ENCODE measurements around the gene SEZ6L2.

SEZ6L2 gene

DNA sequence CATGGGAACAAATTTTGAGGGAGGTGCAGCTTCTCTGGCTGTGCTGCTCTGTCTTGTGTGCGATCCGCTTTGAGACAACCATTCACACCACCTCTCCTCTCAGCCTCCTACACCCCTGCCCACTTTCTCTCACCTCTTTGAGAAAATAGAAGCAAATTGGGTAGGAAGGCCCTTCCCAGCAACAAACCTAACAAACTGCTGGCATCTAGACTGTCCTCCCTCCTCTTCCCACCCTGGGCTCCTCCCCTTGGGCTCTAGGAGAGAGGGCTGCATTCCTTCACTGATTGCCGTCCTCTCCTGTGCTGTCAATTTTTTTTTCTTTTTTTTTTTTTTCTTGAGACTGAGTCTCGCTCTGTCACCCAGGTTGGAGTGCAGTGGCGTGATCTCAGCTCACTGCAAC lies 49.8 kb downstream of the SEZ6L2 start:
- no peaks in the 10 kb centered on the region for H3K4me1 ChIP-seq (ENCODE audit: insufficient read depth, poor library complexity, severe bottlenecking)
- no peak overlapping the region for H3K4me3 ChIP-seq (ENCODE audit: severe bottlenecking)
- DNase-seq (ENCODE audit: low spot score) (no peak), ATAC-seq (ENCODE audit: low read depth) (no peak)
- no peak overlapping the region for H3K27ac ChIP-seq (ENCODE audit: poor library complexity, severe bottlenecking)
- no peaks in the 10 kb centered on the region for H3K9me3 ChIP-seq (ENCODE audit: severe bottlenecking)
- no peaks in the 10 kb centered on the region for H3K27me3 ChIP-seq (ENCODE audit: insufficient read depth, poor library complexity, severe bottlenecking)
- TF ChIP-seq, protein P1, sequence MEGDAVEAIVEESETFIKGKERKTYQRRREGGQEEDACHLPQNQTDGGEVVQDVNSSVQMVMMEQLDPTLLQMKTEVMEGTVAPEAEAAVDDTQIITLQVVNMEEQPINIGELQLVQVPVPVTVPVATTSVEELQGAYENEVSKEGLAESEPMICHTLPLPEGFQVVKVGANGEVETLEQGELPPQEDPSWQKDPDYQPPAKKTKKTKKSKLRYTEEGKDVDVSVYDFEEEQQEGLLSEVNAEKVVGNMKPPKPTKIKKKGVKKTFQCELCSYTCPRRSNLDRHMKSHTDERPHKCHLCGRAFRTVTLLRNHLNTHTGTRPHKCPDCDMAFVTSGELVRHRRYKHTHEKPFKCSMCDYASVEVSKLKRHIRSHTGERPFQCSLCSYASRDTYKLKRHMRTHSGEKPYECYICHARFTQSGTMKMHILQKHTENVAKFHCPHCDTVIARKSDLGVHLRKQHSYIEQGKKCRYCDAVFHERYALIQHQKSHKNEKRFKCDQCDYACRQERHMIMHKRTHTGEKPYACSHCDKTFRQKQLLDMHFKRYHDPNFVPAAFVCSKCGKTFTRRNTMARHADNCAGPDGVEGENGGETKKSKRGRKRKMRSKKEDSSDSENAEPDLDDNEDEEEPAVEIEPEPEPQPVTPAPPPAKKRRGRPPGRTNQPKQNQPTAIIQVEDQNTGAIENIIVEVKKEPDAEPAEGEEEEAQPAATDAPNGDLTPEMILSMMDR (IDR thresholded peaks at IDR 0.05; ENCODE audit: poor library complexity, severe bottlenecking), result no peak
- H3K36me3 ChIP-seq (ENCODE audit: low read depth), result peaks cover 23% of the 10 kb centered on the region

DNA sequence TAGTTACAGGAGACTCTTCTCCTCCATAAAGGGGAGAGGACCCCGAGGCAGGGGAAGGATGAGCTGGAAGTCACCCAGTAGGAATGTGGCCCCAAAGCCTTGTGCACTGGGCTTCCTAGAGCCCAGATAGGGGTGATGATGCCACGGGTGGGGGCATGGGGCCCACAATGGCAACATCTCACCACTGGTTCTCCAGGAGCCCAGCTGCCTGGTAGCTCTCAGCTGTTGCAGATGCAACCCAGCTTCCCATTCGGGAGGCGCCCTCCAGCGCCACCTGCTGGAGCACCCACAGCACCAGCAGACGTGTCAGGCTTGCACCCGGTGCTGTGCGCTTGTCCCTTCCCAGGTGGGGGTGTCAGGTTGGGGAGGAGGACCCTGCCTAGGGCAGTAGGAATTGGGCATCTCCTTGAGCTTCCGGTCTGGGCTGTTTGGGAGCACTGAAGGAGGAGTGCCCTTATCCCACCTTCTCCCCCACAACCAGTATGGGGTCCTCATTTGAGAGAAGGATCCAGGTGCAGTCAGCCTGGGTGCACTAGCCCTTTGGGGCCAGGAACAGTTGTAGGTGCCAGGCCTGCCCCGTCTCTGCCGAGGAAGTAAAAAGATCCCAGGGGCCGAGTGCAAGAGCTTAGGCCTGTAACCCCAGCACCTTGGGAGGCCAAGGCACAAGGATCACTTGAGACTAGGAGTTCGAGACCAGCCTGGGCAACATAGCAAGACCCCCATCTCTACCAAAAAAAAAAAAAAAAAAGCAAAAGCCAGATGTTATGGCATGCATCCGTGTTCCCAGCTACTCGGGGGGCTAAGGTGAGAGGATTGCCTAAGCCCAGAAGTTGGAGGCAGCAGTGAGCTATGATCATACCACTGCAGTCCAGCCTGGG lies 50.7 kb downstream of the SEZ6L2 start:
- DNase-seq (ENCODE audit: low spot score) (no peak), ATAC-seq (ENCODE audit: low read depth) (peak; percentile 61)
- peaks cover 23% of the 10 kb centered on the region for H3K36me3 ChIP-seq (ENCODE audit: low read depth)
- no peaks in the 10 kb centered on the region for H3K27me3 ChIP-seq (ENCODE audit: insufficient read depth, poor library complexity, severe bottlenecking)
- H3K9me3 ChIP-seq (ENCODE audit: severe bottlenecking), result no peaks in the 10 kb centered on the region
- TF ChIP-seq, protein P1 (IDR thresholded peaks at IDR 0.05; ENCODE audit: poor library complexity, severe bottlenecking), result peak; percentile 72
- H3K4me3 ChIP-seq (ENCODE audit: severe bottlenecking), result no peak overlapping the region
- H3K4me1 ChIP-seq (ENCODE audit: insufficient read depth, poor library complexity, severe bottlenecking), result no peaks in the 10 kb centered on the region
- H3K27ac ChIP-seq (ENCODE audit: poor library complexity, severe bottlenecking), result no peak overlapping the region

GRCh38 chr16:29845656-29846055 lies 53.7 kb downstream of the SEZ6L2 start:
- Histone ChIP-seq H3K9me3 (ENCODE audit: severe bottlenecking) (no peaks in the 10 kb centered on the region), H3K4me3 (ENCODE audit: severe bottlenecking) (no peak overlapping the region), H3K36me3 (ENCODE audit: low read depth) (peaks cover 24% of the 10 kb centered on the region), H3K4me1 (ENCODE audit: insufficient read depth, poor library complexity, severe bottlenecking) (no peaks in the 10 kb centered on the region), H3K27me3 (ENCODE audit: insufficient read depth, poor library complexity, severe bottlenecking) (no peaks in the 10 kb centered on the region), H3K27ac (ENCODE audit: poor library complexity, severe bottlenecking) (no peak overlapping the region)
- DNase-seq (ENCODE audit: low spot score), result no peak
- no peak for ATAC-seq (ENCODE audit: low read depth)
- TF ChIP-seq, protein P1 (IDR thresholded peaks at IDR 0.05; ENCODE audit: poor library complexity, severe bottlenecking), result no peak

DNA sequence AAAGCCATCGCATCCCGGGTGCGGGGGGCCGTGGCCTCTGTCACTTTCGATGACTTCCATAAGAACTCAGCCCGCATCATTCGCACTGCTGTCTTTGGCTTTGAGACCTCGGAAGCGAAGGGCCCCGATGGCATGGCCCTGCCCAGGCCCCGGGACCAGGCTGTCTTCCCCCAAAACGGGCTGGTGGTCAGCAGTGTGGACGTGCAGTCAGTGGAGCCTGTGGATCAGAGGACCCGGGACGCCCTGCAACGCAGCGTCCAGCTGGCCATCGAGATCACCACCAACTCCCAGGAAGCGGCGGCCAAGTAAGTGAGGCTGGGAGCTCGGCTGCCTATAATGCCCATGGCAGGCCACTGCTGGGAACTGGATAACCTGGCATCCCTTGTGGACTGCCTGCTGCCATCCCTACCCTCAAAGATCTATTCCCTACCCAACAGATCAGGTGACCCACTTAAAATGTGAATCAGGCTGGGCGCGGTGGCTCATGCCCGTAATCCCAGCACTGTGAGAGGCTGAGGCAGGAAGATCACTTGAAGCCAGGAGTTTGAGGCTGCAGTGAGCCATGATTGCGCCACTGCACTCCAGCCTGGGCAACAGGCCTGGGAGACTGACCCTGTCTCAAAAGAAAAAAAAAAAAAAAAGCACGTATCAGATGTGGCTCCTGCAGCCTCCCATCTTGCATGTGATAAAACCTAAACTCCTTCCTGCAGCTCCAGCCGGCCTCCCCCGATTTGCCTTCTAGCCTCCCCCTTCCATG lies 54.6 kb downstream of the SEZ6L2 start:
- H3K27me3 ChIP-seq (ENCODE audit: insufficient read depth, poor library complexity, severe bottlenecking), result no peaks in the 10 kb centered on the region
- no peaks in the 10 kb centered on the region for H3K9me3 ChIP-seq (ENCODE audit: severe bottlenecking)
- no peak overlapping the region for H3K4me3 ChIP-seq (ENCODE audit: severe bottlenecking)
- TF ChIP-seq, protein P1 (IDR thresholded peaks at IDR 0.05; ENCODE audit: poor library complexity, severe bottlenecking), result no peak
- peaks cover 29% of the 10 kb centered on the region for H3K36me3 ChIP-seq (ENCODE audit: low read depth)
- no peaks in the 10 kb centered on the region for H3K4me1 ChIP-seq (ENCODE audit: insufficient read depth, poor library complexity, severe bottlenecking)
- DNase-seq (ENCODE audit: low spot score) (no peak), ATAC-seq (ENCODE audit: low read depth) (no peak)
- H3K27ac ChIP-seq (ENCODE audit: poor library complexity, severe bottlenecking), result no peak overlapping the region
